CD8-positive, alpha-beta memory T cell (primary cell): Measurements from ENCODE around the gene GALNT10. TPM values are rescaled to one million over a fixed set of nuclear protein-coding genes. Genes with fewer than 3 reads are reported as not detected.

Experiments used
- CTCF ChIA-PET: fragments of 350-600 bp; sonication (Branson Sonifier 250); formaldehyde crosslinking; loops from one replicate; lab custom pipeline; 2021; ENCODE audit warnings: antibody characterized with exemption; lab: Charles Lee
- POLR2A ChIA-PET: fragments of 350-600 bp; sonication (Branson Sonifier 250); formaldehyde crosslinking; loops from one replicate; lab custom pipeline; 2021; ENCODE audit warnings: antibody characterized with exemption; lab: Charles Lee
- DNase-seq, 5 donors: peaks; one replicate each; pipeline versions ENCODE4 v3.0.0 to v3.0.0-alpha.2; 2020 to 2022; ENCODE audit warnings: mixed read lengths in 1 of 5
- H3K27ac ChIP-seq: one replicate; pipeline ENCODE4 v1.7.0; 2013; ENCODE audit warnings: low read depth, mild to moderate bottlenecking, low read length, moderate library complexity
- H3K27me3 ChIP-seq: 2 replicates; pipeline ENCODE4 v1.7.0; 2013; ENCODE audit warnings: low read length, mild to moderate bottlenecking; ENCODE audit not compliant: insufficient read depth, poor library complexity, severe bottlenecking
- H3K36me3 ChIP-seq: 2 replicates; pipeline ENCODE4 v1.7.0; 2013; ENCODE audit warnings: mild to moderate bottlenecking, low read length, moderate library complexity; ENCODE audit not compliant: insufficient read depth
- H3K4me1 ChIP-seq: 2 replicates; pipeline ENCODE4 v1.7.0; 2013; ENCODE audit warnings: mild to moderate bottlenecking, low read length, moderate library complexity; ENCODE audit not compliant: insufficient read depth
- H3K4me3 ChIP-seq: 2 replicates; pipeline ENCODE4 v1.7.0; 2013; ENCODE audit warnings: mild to moderate bottlenecking, low read length
- H3K9me3 ChIP-seq: 2 replicates; pipeline ENCODE4 v1.7.0; 2013; ENCODE audit warnings: mild to moderate bottlenecking, low read length
- H3K27ac Mint-ChIP-seq, 8 donors: one replicate each; pipeline ENCODE4 v1.8.0; 2020 to 2021; ENCODE audit warnings: mixed read lengths in 8 of 8, mild to moderate bottlenecking in 6 of 8, inconsistent platforms in 3 of 8, moderate library complexity in 3 of 8
- H3K27me3 Mint-ChIP-seq, 2 donors: one replicate each; pipeline ENCODE4 v1.8.0; 2020 to 2021; ENCODE audit warnings: mixed read lengths in 2 of 2, mild to moderate bottlenecking in 1 of 2, moderate library complexity in 1 of 2
- H3K36me3 Mint-ChIP-seq, 3 donors: one replicate each; pipeline ENCODE4 v1.8.0; 2020 to 2021; ENCODE audit warnings: mixed read lengths in 3 of 3, inconsistent platforms in 1 of 3, mild to moderate bottlenecking in 1 of 3
- H3K4me1 Mint-ChIP-seq, 3 donors: one replicate each; pipeline ENCODE4 v1.8.0; 2020 to 2021; ENCODE audit warnings: mixed read lengths in 3 of 3, inconsistent platforms in 1 of 3, mild to moderate bottlenecking in 1 of 3
- H3K4me3 Mint-ChIP-seq, 7 donors: one replicate each; pipeline ENCODE4 v1.8.0; 2020 to 2021; ENCODE audit warnings: mixed read lengths in 7 of 7, mild to moderate bottlenecking in 6 of 7, moderate library complexity in 4 of 7, inconsistent platforms in 2 of 7
- H3K9me3 Mint-ChIP-seq, 5 donors: one replicate each; pipeline ENCODE4 v1.8.0; 2020 to 2022; ENCODE audit warnings: mixed read lengths in 5 of 5, mild to moderate bottlenecking in 3 of 5, moderate library complexity in 2 of 5, inconsistent platforms in 1 of 5
- polyA plus RNA-seq: library from polyadenylated mRNA; unstranded; fragments of 300-500 nt; fragmentation: Illumina TruSeq; gene quantifications from one replicate; pipeline ENCODE4 v1.2.3, GENCODE V29; 2021
- total RNA-seq, 2 experiments: library from RNA; stranded (reverse); gene quantifications; one replicate each; pipeline ENCODE4 v1.2.3, GENCODE V29; 2021

GALNT10 gene
- total and polyA plus RNA-seq, 3 experiments from 2014 or later, result 27.6 to 32.1 (median 28.0) TPM

- peaks cover 26 to 45% (median 42%) of the 10 kb centered on the region in 3 donors for H3K4me1 Mint-ChIP-seq
- ChIA-PET CTCF (no interaction called here), POLR2A (no interaction called here)
- H3K36me3 ChIP-seq, result no peaks in the 10 kb centered on the region
- no peak overlapping the region for H3K4me3 Mint-ChIP-seq
- peaks cover 0 to 16% (median 8%) of the 10 kb centered on the region in 5 donors for H3K9me3 Mint-ChIP-seq
- peaks cover 6% of the 10 kb centered on the region for H3K9me3 ChIP-seq
- no peaks in the 10 kb centered on the region for H3K27me3 Mint-ChIP-seq
- H3K27ac Mint-ChIP-seq, result no peak overlapping the region
- H3K4me3 ChIP-seq, result no peak overlapping the region
- no peak for DNase-seq
- peaks cover 8% of the 10 kb centered on the region for H3K4me1 ChIP-seq
- no peak overlapping the region for H3K27ac ChIP-seq
- H3K36me3 Mint-ChIP-seq, result peaks cover 15 to 35% (median 30%) of the 10 kb centered on the region in 3 donors
- no peaks in the 10 kb centered on the region for H3K27me3 ChIP-seq
Measured at GRCh38 chr5:154227090-154227489, 36.6 kb downstream of the GALNT10 start.

- H3K27ac Mint-ChIP-seq, result peak overlapping the region in 1 of 8 donors; percentile 6
- H3K27ac ChIP-seq, result no peak overlapping the region
- peaks cover 28 to 51% (median 41%) of the 10 kb centered on the region in 3 donors for H3K4me1 Mint-ChIP-seq
- CTCF ChIA-PET, result no interaction called here
- peaks cover 8% of the 10 kb centered on the region for H3K4me1 ChIP-seq
- H3K9me3 Mint-ChIP-seq, result peaks cover 0 to 16% (median 8%) of the 10 kb centered on the region in 5 donors
- H3K4me3 ChIP-seq, result no peak overlapping the region
- peaks cover 6% of the 10 kb centered on the region for H3K9me3 ChIP-seq
- no peaks in the 10 kb centered on the region for H3K27me3 Mint-ChIP-seq
- peaks cover 16 to 37% (median 30%) of the 10 kb centered on the region in 3 donors for H3K36me3 Mint-ChIP-seq
- no peaks in the 10 kb centered on the region for H3K36me3 ChIP-seq
- POLR2A ChIA-PET, result no interaction called here
- H3K4me3 Mint-ChIP-seq, result no peak overlapping the region
- DNase-seq, result no peak
- H3K27me3 ChIP-seq, result no peaks in the 10 kb centered on the region
Measured at GRCh38 chr5:154228696-154229095, 38.2 kb downstream of the GALNT10 start.

GRCh38 chr5:154230526-154230925 lies 40.0 kb downstream of the GALNT10 start:
- Mint-ChIP-seq H3K27me3 (no peaks in the 10 kb centered on the region), H3K4me1 (peaks cover 33 to 61% (median 53%) of the 10 kb centered on the region in 3 donors), H3K27ac (no peak overlapping the region), H3K9me3 (peaks cover 0 to 16% (median 8%) of the 10 kb centered on the region in 5 donors), H3K4me3 (no peak overlapping the region), H3K36me3 (peaks cover 16 to 37% (median 30%) of the 10 kb centered on the region in 3 donors)
- Histone ChIP-seq H3K4me3 (no peak overlapping the region), H3K4me1 (peaks cover 8% of the 10 kb centered on the region), H3K36me3 (no peaks in the 10 kb centered on the region), H3K27me3 (no peaks in the 10 kb centered on the region), H3K27ac (no peak overlapping the region), H3K9me3 (peaks cover 6% of the 10 kb centered on the region)
- DNase-seq, result no peak
- ChIA-PET POLR2A (interaction anchor here (1.0 kb wide), 1 partner anchor 40 kb away, joined by 3 read pairs; the partner anchor contains the start of gene GALNT10), CTCF (interaction anchor here (0.9 kb wide), 1 partner anchor 12 kb away, joined by 3 read pairs; no protein-coding TSS in a partner anchor)

GRCh38 chr5:154234551-154234950 lies 44.0 kb downstream of the GALNT10 start:
- ChIA-PET POLR2A (no interaction called here), CTCF (no interaction called here)
- H3K4me1 ChIP-seq, result peaks cover 8% of the 10 kb centered on the region
- H3K9me3 Mint-ChIP-seq, result no peaks in the 10 kb centered on the region
- H3K4me1 Mint-ChIP-seq, result peaks cover 48 to 80% (median 59%) of the 10 kb centered on the region in 3 donors
- no peaks in the 10 kb centered on the region for H3K27me3 ChIP-seq
- no peaks in the 10 kb centered on the region for H3K36me3 ChIP-seq
- H3K4me3 Mint-ChIP-seq, result peak overlapping the region in 1 of 7 donors; percentile 36
- no peaks in the 10 kb centered on the region for H3K9me3 ChIP-seq
- H3K4me3 ChIP-seq, result no peak overlapping the region
- no peaks in the 10 kb centered on the region for H3K27me3 Mint-ChIP-seq
- DNase-seq, result no peak
- peak overlapping the region in 2 of 8 donors; percentile 14 to 17 for H3K27ac Mint-ChIP-seq
- H3K27ac ChIP-seq, result no peak overlapping the region
- H3K36me3 Mint-ChIP-seq, result peaks cover 0 to 14% (median 7%) of the 10 kb centered on the region in 3 donors

GRCh38 chr5:154236011-154236410 lies 45.5 kb downstream of the GALNT10 start:
- H3K4me3 Mint-ChIP-seq, result no peak overlapping the region
- peaks cover 43 to 82% (median 57%) of the 10 kb centered on the region in 3 donors for H3K4me1 Mint-ChIP-seq
- no peaks in the 10 kb centered on the region for H3K9me3 Mint-ChIP-seq
- Histone ChIP-seq H3K4me3 (no peak overlapping the region), H3K27me3 (no peaks in the 10 kb centered on the region), H3K9me3 (no peaks in the 10 kb centered on the region), H3K36me3 (no peaks in the 10 kb centered on the region), H3K27ac (no peak overlapping the region), H3K4me1 (no peaks in the 10 kb centered on the region)
- H3K27ac Mint-ChIP-seq, result peak overlapping the region in 4 of 8 donors; percentile 4 to 79 (median 24)
- CTCF ChIA-PET, result interaction anchor here (1.2 to 3.1 kb wide), 4 partner anchors 10 to 163 kb away, joined by 3 to 15 read pairs (median 4); no protein-coding TSS in a partner anchor
- POLR2A ChIA-PET, result no interaction called here
- no peaks in the 10 kb centered on the region for H3K27me3 Mint-ChIP-seq
- peaks cover 0 to 5% (median 3%) of the 10 kb centered on the region in 3 donors for H3K36me3 Mint-ChIP-seq
- no peak for DNase-seq

GRCh38 chr5:154236536-154237375 lies 46.2 kb downstream of the GALNT10 start:
- DNase-seq, result no peak
- Histone ChIP-seq H3K4me3 (no peak overlapping the region), H3K9me3 (no peaks in the 10 kb centered on the region), H3K27ac (no peak overlapping the region), H3K4me1 (no peaks in the 10 kb centered on the region), H3K27me3 (no peaks in the 10 kb centered on the region), H3K36me3 (no peaks in the 10 kb centered on the region)
- H3K4me1 Mint-ChIP-seq, result peaks cover 43 to 86% (median 56%) of the 10 kb centered on the region in 3 donors
- peak overlapping the region in 2 of 8 donors; percentile 11 to 79 for H3K27ac Mint-ChIP-seq
- POLR2A ChIA-PET, result no interaction called here
- peak overlapping the region in 1 of 7 donors; percentile 52 for H3K4me3 Mint-ChIP-seq
- no peaks in the 10 kb centered on the region for H3K9me3 Mint-ChIP-seq
- H3K36me3 Mint-ChIP-seq, result peaks cover 0 to 3% (median 3%) of the 10 kb centered on the region in 3 donors
- no peaks in the 10 kb centered on the region for H3K27me3 Mint-ChIP-seq
- CTCF ChIA-PET, result interaction anchor here (1.2 to 3.1 kb wide), 5 partner anchors 11 to 164 kb away, joined by 3 to 15 read pairs (median 3); no protein-coding TSS in a partner anchor

- Mint-ChIP-seq H3K4me1 (peaks cover 40 to 83% (median 52%) of the 10 kb centered on the region in 3 donors), H3K9me3 (no peaks in the 10 kb centered on the region), H3K27me3 (no peaks in the 10 kb centered on the region), H3K27ac (peak overlapping the region in 2 of 8 donors; percentile 11 to 13), H3K36me3 (peaks cover 0 to 2% (median 1%) of the 10 kb centered on the region in 3 donors), H3K4me3 (peak overlapping the region in 1 of 7 donors; percentile 20)
- Histone ChIP-seq H3K27me3 (no peaks in the 10 kb centered on the region), H3K27ac (no peak overlapping the region), H3K36me3 (no peaks in the 10 kb centered on the region), H3K9me3 (no peaks in the 10 kb centered on the region), H3K4me1 (no peaks in the 10 kb centered on the region), H3K4me3 (no peak overlapping the region)
- ChIA-PET POLR2A (no interaction called here), CTCF (interaction anchor here (1.2 to 3.1 kb wide), 5 partner anchors 11 to 165 kb away, joined by 3 to 15 read pairs (median 3); no protein-coding TSS in a partner anchor)
- no peak for DNase-seq
Measured at GRCh38 chr5:154237376-154237743, 46.8 kb downstream of the GALNT10 start.

- POLR2A ChIA-PET, result no interaction called here
- H3K4me3 Mint-ChIP-seq, result no peak overlapping the region
- H3K27me3 ChIP-seq, result no peaks in the 10 kb centered on the region
Measured at GRCh38 chr5:154237946-154238345, 47.4 kb downstream of the GALNT10 start.

More at GRCh38 chr5:154237946-154238345, 47.4 kb downstream of the GALNT10 start:
- Mint-ChIP-seq H3K36me3 (peaks cover 0 to 6% (median 1%) of the 10 kb centered on the region in 3 donors), H3K9me3 (no peaks in the 10 kb centered on the region), H3K27ac (no peak overlapping the region), H3K27me3 (no peaks in the 10 kb centered on the region), H3K4me1 (peaks cover 44 to 86% (median 54%) of the 10 kb centered on the region in 3 donors)
- no peak for DNase-seq
- H3K9me3 ChIP-seq, result no peaks in the 10 kb centered on the region
- no peak overlapping the region for H3K4me3 ChIP-seq
- H3K4me1 ChIP-seq, result no peaks in the 10 kb centered on the region
- CTCF ChIA-PET, result interaction anchor here (1.3 to 3.1 kb wide), 3 partner anchors 23 to 165 kb away, joined by 3 to 15 read pairs (median 3); no protein-coding TSS in a partner anchor
- no peak overlapping the region for H3K27ac ChIP-seq
- no peaks in the 10 kb centered on the region for H3K36me3 ChIP-seq
